GM18519 (cell line): ENCODE results near the gene SPATA7.

Experiments used
- ATAC-seq: cut with Tn5 transposase; IDR thresholded peaks from one replicate; pipeline ENCODE4 v1.9.1; 2021; ENCODE audit warnings: mild to moderate bottlenecking, moderate library complexity; ENCODE audit not compliant: unreplicated experiment, low FRiP score

Gene SPATA7

GRCh38 chr14:88417594-88417993, 32.1 kb downstream of the SPATA7 start:
- ATAC-seq: no peak

- ATAC-seq: no peak
These were observed 34.7 kb downstream of the SPATA7 start for GRCh38 chr14:88420187-88420586.

- no peak for ATAC-seq
These were observed 35.8 kb downstream of the SPATA7 start for GRCh38 chr14:88421286-88421685.

GRCh38 chr14:88422047-88422446, 36.6 kb downstream of the SPATA7 start:
- no peak for ATAC-seq

DNA sequence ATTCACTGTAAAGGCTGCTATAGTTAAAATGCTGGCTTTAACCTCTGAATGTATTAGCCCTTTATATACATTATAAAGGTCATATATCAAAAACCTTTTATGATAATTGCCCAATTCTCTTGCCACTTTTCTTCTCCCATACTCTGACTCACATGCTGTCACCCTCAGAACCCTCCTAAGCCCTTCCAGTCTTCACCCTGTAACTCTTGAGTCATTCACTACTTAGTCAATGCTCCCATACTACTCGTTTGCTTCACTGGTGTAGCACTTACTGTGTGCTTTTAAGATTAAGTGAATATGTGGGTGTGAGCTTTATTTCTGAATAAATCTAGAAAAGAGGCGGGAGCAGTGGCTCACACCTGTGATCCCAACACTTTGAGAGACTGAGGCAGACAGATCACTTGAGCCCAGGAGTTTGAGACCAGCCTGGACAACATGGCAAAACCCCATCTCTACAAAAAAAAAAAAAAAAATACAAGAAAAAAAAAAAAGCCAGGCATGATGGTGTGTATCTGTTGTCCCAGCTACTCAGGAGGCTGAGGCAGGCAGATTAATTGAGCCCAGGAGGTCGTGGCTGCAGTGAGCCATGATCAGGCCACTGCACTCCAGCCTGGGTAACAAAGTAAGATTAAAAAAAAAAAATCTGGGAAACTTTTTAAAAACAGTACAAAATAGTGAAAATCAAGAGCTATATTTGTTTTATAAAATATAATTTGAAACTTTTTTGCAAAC, 37.6 kb downstream of the SPATA7 start:
- ATAC-seq: no peak

DNA sequence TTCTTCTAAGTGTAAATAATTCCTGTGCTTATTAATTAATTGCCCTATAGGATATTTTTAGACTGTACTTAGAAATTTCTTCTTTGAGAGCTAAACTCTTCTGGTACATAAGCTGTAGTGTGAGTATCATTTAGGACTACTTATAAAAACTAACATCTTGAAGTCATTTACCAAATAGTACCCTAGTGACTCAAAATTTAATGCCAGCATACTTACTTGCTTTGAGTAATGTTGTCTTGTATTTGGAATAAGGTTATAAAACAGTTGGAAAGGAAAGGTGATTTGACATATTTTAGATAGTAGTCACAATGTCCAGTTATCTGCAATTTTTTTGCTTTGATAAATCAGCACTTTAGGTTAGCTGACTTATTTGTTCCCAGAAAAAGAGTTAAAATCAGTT, 39.1 kb downstream of the SPATA7 start:
- no peak for ATAC-seq

DNA sequence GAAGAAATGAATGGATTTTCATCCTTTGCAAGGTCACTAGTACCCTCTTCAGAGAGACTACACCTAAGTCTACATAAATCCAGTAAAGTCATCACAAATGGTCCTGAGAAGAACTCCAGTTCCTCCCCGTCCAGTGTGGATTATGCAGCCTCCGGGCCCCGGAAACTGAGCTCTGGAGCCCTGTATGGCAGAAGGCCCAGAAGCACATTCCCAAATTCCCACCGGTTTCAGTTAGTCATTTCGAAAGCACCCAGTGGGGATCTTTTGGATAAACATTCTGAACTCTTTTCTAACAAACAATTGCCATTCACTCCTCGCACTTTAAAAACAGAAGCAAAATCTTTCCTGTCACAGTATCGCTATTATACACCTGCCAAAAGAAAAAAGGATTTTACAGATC, 40.8 kb downstream of the SPATA7 start:
- ATAC-seq: no peak

- no peak for ATAC-seq
These were observed 45.5 kb downstream of the SPATA7 start for GRCh38 chr14:88430976-88431375.

DNA sequence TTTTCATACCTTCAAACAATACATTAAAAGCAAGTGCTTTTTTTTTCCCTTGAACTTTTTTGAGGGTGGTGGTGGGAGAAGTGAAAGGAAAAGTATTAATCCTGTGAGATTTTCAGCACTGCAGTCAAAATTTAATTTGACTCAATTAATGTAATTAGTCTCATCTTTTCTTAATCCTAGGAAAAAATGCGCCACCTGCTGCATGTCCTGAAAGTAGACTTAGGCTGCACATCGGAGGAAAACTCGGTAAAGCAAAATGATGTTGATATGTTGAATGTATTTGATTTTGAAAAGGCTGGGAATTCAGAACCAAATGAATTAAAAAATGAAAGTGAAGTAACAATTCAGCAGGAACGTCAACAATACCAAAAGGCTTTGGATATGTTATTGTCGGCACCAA, 52.2 kb downstream of the SPATA7 start:
- no peak for ATAC-seq

- ATAC-seq: no peak
These were observed 53.6 kb downstream of the SPATA7 start for GRCh38 chr14:88439088-88439487.

GRCh38 chr14:88452231-88452630, 66.8 kb downstream of the SPATA7 start:
- no peak for ATAC-seq

DNA sequence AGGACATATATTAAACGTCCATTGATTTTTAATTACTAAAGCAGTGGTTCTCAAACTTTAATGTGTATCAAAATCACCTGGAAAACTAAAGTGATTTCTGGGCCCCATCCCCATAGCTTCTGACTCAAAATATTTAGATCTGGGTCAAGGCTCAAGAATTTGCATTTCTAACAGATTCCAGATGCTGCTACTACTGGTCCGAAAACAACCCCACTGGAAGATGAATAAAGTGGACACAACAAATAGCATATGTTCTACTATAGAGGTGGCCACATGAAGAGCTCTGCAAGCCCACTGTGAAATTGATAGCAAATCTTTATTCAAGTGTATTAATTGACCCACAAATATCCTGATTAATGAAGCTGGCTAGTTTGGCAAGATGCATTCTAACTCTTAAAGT, 69.4 kb downstream of the SPATA7 start:
- no peak for ATAC-seq

DNA sequence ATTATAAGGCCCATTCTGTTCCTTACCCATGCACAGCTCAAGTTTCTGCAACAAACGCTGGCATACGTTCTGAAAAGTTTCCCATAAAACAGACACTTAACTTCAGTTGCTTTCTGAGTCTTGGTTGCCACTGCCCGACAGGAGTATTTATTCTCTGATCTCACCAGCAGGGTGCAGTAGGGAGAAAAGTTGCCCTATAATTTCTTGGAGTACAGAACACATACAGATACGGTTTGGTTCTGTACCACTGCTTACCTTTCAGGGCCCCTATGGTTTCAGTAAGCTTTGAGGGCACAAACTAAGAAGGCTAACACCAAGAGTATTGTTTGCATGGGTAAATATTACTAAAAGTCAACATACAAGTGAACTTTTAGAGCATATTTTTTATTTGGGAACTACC, 77.9 kb downstream of the SPATA7 start:
- no peak for ATAC-seq

DNA sequence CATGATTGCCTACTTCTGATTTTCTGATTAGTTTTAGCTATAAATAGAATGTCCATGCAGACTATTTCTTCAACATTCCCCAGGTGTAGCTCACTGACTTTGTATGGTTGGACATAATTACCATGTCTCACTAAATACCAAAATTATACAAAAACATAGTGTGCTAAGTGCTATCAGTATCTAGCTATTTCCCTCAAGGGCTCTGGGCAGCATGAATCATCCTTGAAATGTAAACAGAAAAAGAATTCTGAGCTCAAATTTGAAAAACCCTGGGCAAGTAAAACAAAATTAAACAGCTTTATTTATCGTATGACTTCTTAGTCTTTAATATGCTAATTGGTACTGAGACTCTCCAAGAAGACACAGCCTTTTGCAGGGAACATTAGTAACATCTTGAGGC, 82.9 kb downstream of the SPATA7 start:
- no peak for ATAC-seq

GRCh38 chr14:88470542-88471440, 85.3 kb downstream of the SPATA7 start:
- no peak for ATAC-seq

DNA sequence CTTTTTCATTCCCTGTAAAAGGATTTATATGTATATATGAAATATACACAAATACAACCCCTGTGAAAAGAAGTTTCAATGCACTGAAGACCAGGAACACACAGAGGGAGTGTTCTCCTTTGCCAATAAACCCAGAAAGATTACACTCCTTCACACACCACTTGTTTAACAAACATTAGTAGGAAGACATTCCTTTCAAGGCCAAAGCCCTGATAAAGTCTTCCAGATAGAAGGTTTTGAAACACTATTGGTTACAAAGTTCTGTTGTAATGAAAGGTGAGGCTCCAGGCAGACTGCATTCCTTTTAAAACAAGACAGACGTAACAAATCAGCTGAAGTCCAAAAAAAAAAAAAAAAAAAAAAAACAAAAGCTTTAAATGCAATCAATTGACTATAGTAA, 88.3 kb downstream of the SPATA7 start:
- no peak for ATAC-seq

DNA sequence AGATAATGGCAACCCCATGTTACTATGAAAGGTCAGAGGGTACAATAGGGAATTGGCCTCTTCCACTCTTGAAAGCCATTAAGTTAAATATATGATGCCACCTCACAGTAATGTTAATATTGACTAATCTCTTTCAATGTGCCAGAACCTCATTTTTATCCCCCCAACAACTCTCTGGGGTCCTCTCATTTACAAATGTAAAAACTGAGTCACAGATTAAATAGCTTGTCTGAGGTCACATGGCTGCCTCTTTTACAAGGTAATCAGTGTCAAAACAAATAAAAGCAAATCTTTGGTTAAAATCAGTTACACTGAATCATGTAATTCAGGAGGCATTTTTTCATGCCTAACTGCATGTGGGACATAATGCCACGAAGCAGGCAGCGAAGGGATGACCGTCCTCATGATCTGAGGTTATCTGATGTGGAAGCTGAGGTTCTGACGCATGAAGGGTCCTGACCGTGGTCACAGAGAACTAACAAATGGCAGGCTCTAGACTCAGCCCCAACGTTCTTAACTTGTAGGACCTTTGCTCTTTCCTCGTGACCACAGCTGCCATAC, 90.8 kb downstream of the SPATA7 start:
- ATAC-seq: no peak

GRCh38 chr14:88476825-88477224, 91.4 kb downstream of the SPATA7 start:
- ATAC-seq: no peak

GRCh38 chr14:88477513-88478250, 92.2 kb downstream of the SPATA7 start:
- no peak for ATAC-seq

GRCh38 chr14:88478931-88479330, 93.5 kb downstream of the SPATA7 start:
- ATAC-seq: no peak

DNA sequence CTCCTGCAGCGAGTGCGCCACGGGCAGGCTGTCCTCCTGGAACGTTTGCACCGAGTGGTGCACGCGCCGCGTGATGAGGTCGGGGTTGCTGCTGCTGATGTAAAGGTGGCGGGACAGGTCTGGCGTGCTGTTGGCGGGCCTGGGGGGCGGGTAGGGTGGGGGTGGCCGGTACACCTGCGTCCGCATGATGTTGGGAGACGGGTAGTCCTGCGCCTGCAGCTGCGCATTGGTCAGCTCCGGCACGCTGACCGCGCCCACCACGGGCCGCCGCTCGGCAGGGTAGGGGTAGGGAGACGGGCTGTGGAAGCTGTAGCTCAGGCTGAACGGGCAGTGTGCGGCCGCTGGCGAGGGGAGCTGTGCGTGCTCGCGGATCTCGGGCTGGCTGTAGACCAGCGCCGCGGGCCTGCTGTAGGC, 94.1 kb downstream of the SPATA7 start:
- no peak for ATAC-seq
